H1 (cell line): ENCODE data around the gene PGPEP1. TPM values are rescaled to one million over a fixed set of nuclear protein-coding genes. Genes with fewer than 3 reads are reported as not detected.

Experiments
- BCL11A ChIP-seq, 2 experiments: IDR thresholded peaks; one replicate each; pipeline ENCODE4 v1.6.1; 2011; ENCODE audit warnings: low read depth in 2 of 2, low read length in 2 of 2, mild to moderate bottlenecking in 2 of 2
- BRCA1 ChIP-seq: IDR thresholded peaks from 2 replicates; pipeline ENCODE4 v1.6.1; 2012; ENCODE audit warnings: low read depth, low read length, improper control_type of control experiment
- CBX8 ChIP-seq: fragments of 300-800, 300-1000 bp; sonication (generic); IDR thresholded peaks from 2 replicates; pipeline ENCODE4 v1.7.1; 2016; ENCODE audit warnings: low read depth, low read length, borderline replicate concordance
- EGR1 ChIP-seq: IDR thresholded peaks from 2 replicates; pipeline ENCODE4 v1.6.1; 2011; ENCODE audit warnings: low read depth, low read length, borderline replicate concordance
- FOSL1 ChIP-seq: IDR thresholded peaks from 2 replicates; pipeline ENCODE4 v1.6.1; 2011; ENCODE audit warnings: mild to moderate bottlenecking, low read depth, low read length, moderate library complexity; ENCODE audit not compliant: insufficient read depth
- GTF2F1 ChIP-seq: IDR thresholded peaks from 2 replicates; pipeline ENCODE4 v1.6.1; 2012; ENCODE audit warnings: low read depth, low read length, improper control_type of control experiment, borderline replicate concordance
- HDAC6 ChIP-seq: IDR thresholded peaks from one replicate; pipeline ENCODE4 v1.7.1; 2012; ENCODE audit warnings: low read depth, mild to moderate bottlenecking, inconsistent platforms, low read length, moderate library complexity
- JUND ChIP-seq: IDR thresholded peaks from 2 replicates; pipeline ENCODE4 v1.6.1; 2011; ENCODE audit warnings: mild to moderate bottlenecking, improper control_type of control experiment, low read length
- KDM5A ChIP-seq: fragments of 200-600 bp; IDR thresholded peaks from 2 replicates; pipeline ENCODE4 v1.7.1; 2012; ENCODE audit warnings: mild to moderate bottlenecking, low read length, inconsistent platforms, mixed read lengths
- POLR2AphosphoS5 ChIP-seq: IDR thresholded peaks from 2 replicates; pipeline ENCODE4 v1.6.1; 2011; ENCODE audit warnings: low read depth, low read length
- POU5F1 ChIP-seq: IDR thresholded peaks from 2 replicates; pipeline ENCODE4 v1.6.1; 2011; ENCODE audit warnings: low read depth, mild to moderate bottlenecking, low read length, moderate library complexity
- RFX5 ChIP-seq: IDR thresholded peaks from 2 replicates; pipeline ENCODE4 v1.6.1; 2011; ENCODE audit warnings: low read depth, low read length, improper control_type of control experiment, borderline replicate concordance
- SP2 ChIP-seq: IDR thresholded peaks from 2 replicates; pipeline ENCODE4 v1.6.1; 2012; ENCODE audit warnings: mild to moderate bottlenecking, low read length, inconsistent platforms
- SP4 ChIP-seq: IDR thresholded peaks from 2 replicates; pipeline ENCODE4 v1.6.1; 2012; ENCODE audit warnings: low read length, inconsistent platforms
- TCF12 ChIP-seq: IDR thresholded peaks from 2 replicates; pipeline ENCODE4 v1.6.1; 2011; ENCODE audit warnings: low read depth, mild to moderate bottlenecking, low read length
- USF2 ChIP-seq: IDR thresholded peaks from 2 replicates; pipeline ENCODE4 v1.6.1; 2011; ENCODE audit warnings: low read length, improper control_type of control experiment
- ZNF274 ChIP-seq: IDR thresholded peaks from 2 replicates; pipeline ENCODE4 v1.7.0; 2012; ENCODE audit warnings: low read length, borderline replicate concordance; ENCODE audit errors: extremely low read depth
- polyA plus RNA-seq, 7 experiments: library from polyadenylated mRNA; depleted of rRNA in 3 of 7; stranded (reverse) in 5 of 7; unstranded in 2 of 7; fragments of >200 nt in 5 of 7; fragments of 200-250 nt in 2 of 7; gene quantifications; 1 replicate in 5 of 7; 2 replicates in 1 of 7; 4 replicates in 1 of 7; pipeline versions ENCODE4 v1.2.1 to v1.2.3, GENCODE V29; 2011 to 2013; ENCODE audit warnings: missing spikeins in 2 of 7, mixed read lengths in 2 of 7
- total RNA-seq: library from RNA; stranded (reverse); fragmentation: NEBNext Ultra II Directional; extraction: Animal tissue kit (Norgen Biotek cat#: 25700); gene quantifications from 2 replicates; pipeline ENCODE4 v1.2.1, GENCODE V29; 2021
- TF ChIP-seq, protein P1 (sequence below), 3 experiments: IDR thresholded peaks; 1 replicate in 2 of 3; 2 replicates in 1 of 3; pipeline versions ENCODE4 v1.5.1 to v1.6.1; 2011; ENCODE audit warnings: low read length in 3 of 3, mild to moderate bottlenecking in 3 of 3, inconsistent platforms in 2 of 3, low read depth in 1 of 3, moderate library complexity in 1 of 3; ENCODE audit not compliant: insufficient read depth in 1 of 3; ENCODE audit errors: control extremely low read depth in 1 of 3

The PGPEP1 gene
- total and polyA plus RNA-seq, 2 of the 8 experiments (the other 6 are each of a cell fraction or from before 2014, with no cell fraction given) = 17.0 to 33.4 TPM

DNA sequence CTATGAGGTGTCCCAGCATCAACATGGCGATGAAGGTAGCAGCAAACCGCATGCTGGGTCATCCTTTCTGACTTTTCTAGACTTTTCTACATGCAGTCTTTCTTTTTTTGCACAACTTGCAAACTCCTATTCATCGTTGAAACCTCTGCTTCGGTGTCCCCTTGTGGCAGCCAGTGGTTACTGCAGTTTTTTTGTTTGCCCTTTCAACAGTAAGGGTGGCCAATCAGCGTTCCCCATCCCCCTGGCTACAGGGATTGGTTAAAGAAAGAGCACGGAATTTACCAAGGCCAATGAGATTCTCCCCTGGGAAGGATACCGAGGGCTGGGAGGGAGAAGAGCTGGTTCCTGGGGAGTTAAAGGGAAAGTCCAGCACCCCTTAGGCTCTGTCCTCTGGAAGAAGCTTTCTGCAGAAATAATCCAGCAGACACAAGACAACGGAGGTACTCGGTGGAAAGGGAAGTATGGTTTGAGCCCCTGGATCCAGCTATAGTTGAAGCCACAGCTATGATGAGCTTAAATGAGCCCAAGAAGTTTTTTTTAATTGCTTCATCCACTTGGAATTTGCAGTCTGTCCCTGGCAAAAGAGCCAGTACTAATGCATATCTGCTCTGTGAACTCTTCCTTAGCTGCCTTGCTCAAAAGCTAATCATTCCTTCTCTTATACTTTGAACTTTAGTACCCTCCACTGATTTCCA lies 11.9 kb upstream of the PGPEP1 start (continued):
- TF ChIP-seq CBX8 (no peak), HDAC6 (no peak), POU5F1 (no peak), RFX5 (0 out of 2 replicates have a peak, but pooled peaks have one; percentile 19), POLR2AphosphoS5 (no peak), EGR1 (no peak), BCL11A (IDR thresholded peaks at IDR 0.05; ENCODE audit: low read depth in 2 of 2, low read length in 2 of 2) (no peak), ZNF274 (no peak), JUND (no peak), SP2 (no peak), BRCA1 (no peak), SP4 (no peak), FOSL1 (no peak), GTF2F1 (no peak), KDM5A (no peak), TCF12 (no peak), USF2 (no peak)
- TF ChIP-seq, protein P1, sequence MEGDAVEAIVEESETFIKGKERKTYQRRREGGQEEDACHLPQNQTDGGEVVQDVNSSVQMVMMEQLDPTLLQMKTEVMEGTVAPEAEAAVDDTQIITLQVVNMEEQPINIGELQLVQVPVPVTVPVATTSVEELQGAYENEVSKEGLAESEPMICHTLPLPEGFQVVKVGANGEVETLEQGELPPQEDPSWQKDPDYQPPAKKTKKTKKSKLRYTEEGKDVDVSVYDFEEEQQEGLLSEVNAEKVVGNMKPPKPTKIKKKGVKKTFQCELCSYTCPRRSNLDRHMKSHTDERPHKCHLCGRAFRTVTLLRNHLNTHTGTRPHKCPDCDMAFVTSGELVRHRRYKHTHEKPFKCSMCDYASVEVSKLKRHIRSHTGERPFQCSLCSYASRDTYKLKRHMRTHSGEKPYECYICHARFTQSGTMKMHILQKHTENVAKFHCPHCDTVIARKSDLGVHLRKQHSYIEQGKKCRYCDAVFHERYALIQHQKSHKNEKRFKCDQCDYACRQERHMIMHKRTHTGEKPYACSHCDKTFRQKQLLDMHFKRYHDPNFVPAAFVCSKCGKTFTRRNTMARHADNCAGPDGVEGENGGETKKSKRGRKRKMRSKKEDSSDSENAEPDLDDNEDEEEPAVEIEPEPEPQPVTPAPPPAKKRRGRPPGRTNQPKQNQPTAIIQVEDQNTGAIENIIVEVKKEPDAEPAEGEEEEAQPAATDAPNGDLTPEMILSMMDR (IDR thresholded peaks at IDR 0.05; ENCODE audit: control extremely low read depth in 1 of 3, insufficient read depth in 1 of 3, low read depth in 1 of 3, low read length in 3 of 3) = peak; percentile 45 to 82 (median 69)
